ENCODE measurements around the gene UBE2Z.
"Not testable (repeated sequence)": the region's sequence is repeated elsewhere in the genome, so short reads cannot be mapped to it uniquely, and the experiment has no call there.

Gene UBE2Z

GRCh38 chr17:48930435-48930873 lies 22.2 kb downstream of the UBE2Z start:
- H3K4me1 ChIP-seq (ENCODE audit: insufficient read depth, low read length) = no peaks in the 10 kb centered on the region
- H3K36me3 ChIP-seq (ENCODE audit: insufficient read depth, low read length) = peaks cover 94% of the 10 kb centered on the region
- no peak overlapping the region for H3K9ac ChIP-seq (ENCODE audit: low read depth, low read length)
- H3K27me3 ChIP-seq (ENCODE audit: insufficient read depth, low read length, poor library complexity) = no peaks in the 10 kb centered on the region
- H3K4me2 ChIP-seq (ENCODE audit: insufficient read depth, low read length) = no peak overlapping the region
- DNase-seq (no peak), ATAC-seq (ENCODE audit: insufficient read depth, low read depth) (no peak)
- TF ChIP-seq, protein P1, sequence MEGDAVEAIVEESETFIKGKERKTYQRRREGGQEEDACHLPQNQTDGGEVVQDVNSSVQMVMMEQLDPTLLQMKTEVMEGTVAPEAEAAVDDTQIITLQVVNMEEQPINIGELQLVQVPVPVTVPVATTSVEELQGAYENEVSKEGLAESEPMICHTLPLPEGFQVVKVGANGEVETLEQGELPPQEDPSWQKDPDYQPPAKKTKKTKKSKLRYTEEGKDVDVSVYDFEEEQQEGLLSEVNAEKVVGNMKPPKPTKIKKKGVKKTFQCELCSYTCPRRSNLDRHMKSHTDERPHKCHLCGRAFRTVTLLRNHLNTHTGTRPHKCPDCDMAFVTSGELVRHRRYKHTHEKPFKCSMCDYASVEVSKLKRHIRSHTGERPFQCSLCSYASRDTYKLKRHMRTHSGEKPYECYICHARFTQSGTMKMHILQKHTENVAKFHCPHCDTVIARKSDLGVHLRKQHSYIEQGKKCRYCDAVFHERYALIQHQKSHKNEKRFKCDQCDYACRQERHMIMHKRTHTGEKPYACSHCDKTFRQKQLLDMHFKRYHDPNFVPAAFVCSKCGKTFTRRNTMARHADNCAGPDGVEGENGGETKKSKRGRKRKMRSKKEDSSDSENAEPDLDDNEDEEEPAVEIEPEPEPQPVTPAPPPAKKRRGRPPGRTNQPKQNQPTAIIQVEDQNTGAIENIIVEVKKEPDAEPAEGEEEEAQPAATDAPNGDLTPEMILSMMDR (IDR thresholded peaks at IDR 0.05; ENCODE audit: borderline replicate concordance, extremely low read depth, low read length, poor library complexity, severe bottlenecking) = no peak
- TF ChIP-seq EZH2 (IDR thresholded peaks at IDR 0.05; ENCODE audit: borderline replicate concordance, low read depth, low read length, severe bottlenecking) = no peak
- no peak overlapping the region for H3K4me3 ChIP-seq (ENCODE audit: low read depth in 1 of 2, low read length in 2 of 2)
- no peak overlapping the region for H2AFZ ChIP-seq (ENCODE audit: low read depth, low read length)
- no peak overlapping the region for H3K27ac ChIP-seq (ENCODE audit: low read length)
- no peaks in the 10 kb centered on the region for H3K9me3 ChIP-seq (ENCODE audit: insufficient read depth, low read length, severe bottlenecking)
- H3K79me2 ChIP-seq (ENCODE audit: insufficient read depth, low read length) = no peaks in the 10 kb centered on the region
- H4K20me1 ChIP-seq (ENCODE audit: insufficient read depth, low read length) = peaks cover 35% of the 10 kb centered on the region

DNA sequence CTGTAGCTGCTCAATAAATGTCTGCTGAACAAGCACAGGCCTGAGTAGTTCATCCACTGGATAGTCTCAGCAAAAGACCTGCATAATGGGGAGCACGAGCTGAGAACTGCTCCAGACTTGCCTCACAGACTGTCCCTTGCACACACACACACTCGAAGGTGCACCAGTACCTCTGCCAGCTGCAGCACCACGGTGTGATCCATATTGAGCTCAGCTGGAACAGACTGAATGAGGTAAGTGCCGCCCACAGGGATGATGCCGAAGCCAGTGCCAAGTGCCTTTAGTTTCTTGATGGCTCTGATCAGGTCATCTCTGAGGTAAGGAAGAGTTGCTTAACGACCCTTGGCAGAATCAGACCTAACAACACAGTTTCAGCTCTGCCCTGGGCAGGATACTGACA lies 24.8 kb downstream of the UBE2Z start:
- Histone ChIP-seq H3K27ac (ENCODE audit: low read length) (no peak overlapping the region), H3K9me3 (ENCODE audit: insufficient read depth, low read length, severe bottlenecking) (no peaks in the 10 kb centered on the region), H3K9ac (ENCODE audit: low read depth, low read length) (no peak overlapping the region), H3K4me2 (ENCODE audit: insufficient read depth, low read length) (no peak overlapping the region), H4K20me1 (ENCODE audit: insufficient read depth, low read length) (peaks cover 19% of the 10 kb centered on the region; the same call in 1 of the 2 replicates), H3K79me2 (ENCODE audit: insufficient read depth, low read length) (no peaks in the 10 kb centered on the region), H3K4me3 (ENCODE audit: low read depth in 1 of 2, low read length in 2 of 2) (no peak overlapping the region), H3K4me1 (ENCODE audit: insufficient read depth, low read length) (no peaks in the 10 kb centered on the region), H2AFZ (ENCODE audit: low read depth, low read length) (no peak overlapping the region), H3K27me3 (ENCODE audit: insufficient read depth, low read length, poor library complexity) (no peaks in the 10 kb centered on the region), H3K36me3 (ENCODE audit: insufficient read depth, low read length) (peaks cover 86% of the 10 kb centered on the region)
- DNase-seq (no peak), ATAC-seq (ENCODE audit: insufficient read depth, low read depth) (no peak)
- TF ChIP-seq, protein P1 (IDR thresholded peaks at IDR 0.05; ENCODE audit: borderline replicate concordance, extremely low read depth, low read length, poor library complexity, severe bottlenecking) = no peak
- TF ChIP-seq EZH2 (IDR thresholded peaks at IDR 0.05; ENCODE audit: borderline replicate concordance, low read depth, low read length, severe bottlenecking) = no peak

DNA sequence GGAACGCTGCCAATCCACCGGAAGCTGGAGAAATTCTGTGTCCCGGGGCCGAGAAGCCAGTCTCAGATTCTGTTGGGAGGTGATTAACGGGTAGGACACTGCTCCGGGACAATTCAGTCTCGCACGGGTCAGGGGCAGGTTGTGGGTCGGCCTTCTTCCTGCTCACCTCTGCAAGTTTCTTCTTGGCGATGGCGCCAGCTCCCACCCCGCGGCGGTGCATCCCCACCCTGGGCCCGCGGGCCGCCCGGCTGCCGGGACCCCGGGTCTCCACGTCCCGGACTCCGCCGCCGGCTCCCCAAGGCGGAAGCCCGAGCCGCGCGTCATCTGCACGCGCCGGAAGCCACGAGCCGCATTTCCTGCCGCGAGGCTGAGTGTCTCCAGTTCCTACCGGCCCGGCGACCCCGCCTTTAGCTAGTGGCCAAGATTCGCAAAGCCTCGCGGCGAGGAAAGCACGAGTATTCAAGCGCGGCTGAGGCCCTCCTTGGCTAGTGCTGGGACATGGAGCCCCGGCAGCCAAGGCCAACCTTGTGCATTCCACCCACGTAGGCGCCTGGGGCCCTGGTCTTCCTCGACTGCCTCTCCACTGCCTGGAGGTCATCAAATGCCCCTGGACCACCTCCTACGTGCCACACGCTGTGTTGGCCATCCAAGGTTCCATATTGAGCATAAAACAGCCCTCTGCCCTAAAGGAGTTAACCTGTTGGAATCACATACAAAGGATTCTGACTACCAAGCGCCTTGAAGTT lies 36.5 kb downstream of the UBE2Z start, which contains the start of gene SNF8:
SNF8 (minus strand) TSS at position 328 of the 746 bp plus-strand sequence; CDS start at position 220, 108 bp downstream.
- peak within 1 kb of the TSS; percentile 92 for H3K27ac ChIP-seq (ENCODE audit: low read length)
- peak within 1 kb of the TSS; percentile 86 to 97 for H3K4me3 ChIP-seq (ENCODE audit: low read depth in 1 of 2, low read length in 2 of 2)
- peak within 1 kb of the TSS; percentile 96 for H2AFZ ChIP-seq (ENCODE audit: low read depth, low read length)
- peaks cover 31% of the 10 kb centered on the region for H3K4me1 ChIP-seq (ENCODE audit: insufficient read depth, low read length)
- peak; percentile 98 for ATAC-seq (ENCODE audit: insufficient read depth, low read depth)
- H3K79me2 ChIP-seq (ENCODE audit: insufficient read depth, low read length) = peaks cover 30% of the 10 kb centered on the region
- TF ChIP-seq EZH2 (IDR thresholded peaks at IDR 0.05; ENCODE audit: borderline replicate concordance, low read depth, low read length, severe bottlenecking) = no peak
- TF ChIP-seq, protein P1 (IDR thresholded peaks at IDR 0.05; ENCODE audit: borderline replicate concordance, extremely low read depth, low read length, poor library complexity, severe bottlenecking) = no peak
- no peaks in the 10 kb centered on the region for H4K20me1 ChIP-seq (ENCODE audit: insufficient read depth, low read length)
- no peaks in the 10 kb centered on the region for H3K27me3 ChIP-seq (ENCODE audit: insufficient read depth, low read length, poor library complexity)
- H3K9ac ChIP-seq (ENCODE audit: low read depth, low read length) = peak within 1 kb of the TSS; percentile 72
- no peaks in the 10 kb centered on the region for H3K9me3 ChIP-seq (ENCODE audit: insufficient read depth, low read length, severe bottlenecking)
- H3K4me2 ChIP-seq (ENCODE audit: insufficient read depth, low read length) = peak within 1 kb of the TSS; percentile 72
- DNase-seq = peak; percentile 92
- peaks cover 22% of the 10 kb centered on the region for H3K36me3 ChIP-seq (ENCODE audit: insufficient read depth, low read length)

DNA sequence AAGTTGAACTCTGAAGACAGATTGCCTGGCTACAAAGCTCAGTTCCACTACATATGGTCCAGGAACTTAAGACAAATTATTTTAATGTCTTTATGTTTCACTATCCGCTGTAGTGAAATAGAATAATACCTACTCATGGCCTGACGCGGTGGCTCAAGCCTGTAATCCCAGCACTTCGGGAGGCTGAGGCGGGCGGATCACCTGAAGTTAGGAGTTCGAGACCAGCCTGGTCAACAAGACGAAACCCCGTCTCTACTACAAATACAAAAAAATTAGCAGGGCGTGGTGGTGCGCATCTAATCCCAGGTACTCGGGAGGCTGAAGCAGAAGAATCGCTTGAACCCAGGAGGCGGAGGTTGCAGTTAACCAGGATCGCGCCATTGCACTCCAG lies 37.0 kb downstream of the UBE2Z start:
- peak overlapping the region; percentile 92 for H3K27ac ChIP-seq (ENCODE audit: low read length)
- peaks cover 16% of the 10 kb centered on the region for H3K36me3 ChIP-seq (ENCODE audit: insufficient read depth, low read length)
- peak overlapping the region; percentile 96 for H2AFZ ChIP-seq (ENCODE audit: low read depth, low read length)
- H3K4me1 ChIP-seq (ENCODE audit: insufficient read depth, low read length) = peaks cover 31% of the 10 kb centered on the region
- peak overlapping the region; percentile 72 for H3K4me2 ChIP-seq (ENCODE audit: insufficient read depth, low read length)
- not testable (repeated sequence) for H3K27me3 ChIP-seq (ENCODE audit: insufficient read depth, low read length, poor library complexity); ATAC-seq (ENCODE audit: insufficient read depth, low read depth); H3K9me3 ChIP-seq (ENCODE audit: insufficient read depth, low read length, severe bottlenecking); DNase-seq; H4K20me1 ChIP-seq (ENCODE audit: insufficient read depth, low read length)
- H3K9ac ChIP-seq (ENCODE audit: low read depth, low read length) = peak overlapping the region; percentile 72
- H3K79me2 ChIP-seq (ENCODE audit: insufficient read depth, low read length) = peaks cover 30% of the 10 kb centered on the region
- peak overlapping the region; percentile 86 to 97; a peak in 3 of 4 replicates for H3K4me3 ChIP-seq (ENCODE audit: low read depth in 1 of 2, low read length in 2 of 2)

Data from DND-41 (cell line).